Mucosa of descending colon (tissue), 3 donors: ENCODE data around the gene SOD3. TPM values are rescaled to one million over a fixed set of nuclear protein-coding genes. Genes with fewer than 3 reads are reported as not detected.

Experiments used
- ATAC-seq: fragments of 200-7000 bp; cut with Tn5 transposase; one replicate; pipeline ENCODE4 v1.9.1; 2020; ENCODE audit warnings: mild to moderate bottlenecking, moderate library complexity
- DNase-seq, 3 donors: peaks; one replicate each; pipeline ENCODE4 v3.0.0-alpha.2; 2020
- H3K36me3 ChIP-seq: fragments of 200-600 bp; one replicate; pipeline ENCODE4 v1.8.0; 2021; ENCODE audit warnings: low read depth, mild to moderate bottlenecking
- H3K4me1 ChIP-seq: fragments of 200-600 bp; one replicate; pipeline ENCODE4 v1.8.0; 2021; ENCODE audit warnings: low read depth, mild to moderate bottlenecking
- H3K4me3 ChIP-seq: fragments of 200-600 bp; one replicate; pipeline ENCODE4 v1.8.0; 2021; ENCODE audit warnings: mild to moderate bottlenecking
- H3K9me3 ChIP-seq: fragments of 200-600 bp; one replicate; pipeline ENCODE4 v1.8.0; 2021; ENCODE audit warnings: mild to moderate bottlenecking
- CTCF ChIP-seq: fragments of 200-600 bp; IDR thresholded peaks from one replicate; pipeline ENCODE4 v1.8.0; 2022; ENCODE audit warnings: antibody characterized with exemption, mild to moderate bottlenecking
- intact Hi-C, 2 donors: fragments of 100-400 bp; cut with DNase I in 1 of 2; cut with micrococcal nuclease in 1 of 2; formaldehyde crosslinking; loops; one replicate each; pipeline versions ENCODE4 v1.11.0 to v1.11.1; 2022; cut with DNase I, micrococcal nuclease
- total RNA-seq, 3 donors: library from RNA; stranded (reverse); fragmentation: NEBNext Ultra II Directional in 2 of 3; extraction: Animal tissue kit (Norgen Biotek cat#: 25700) in 2 of 3; gene quantifications; one replicate each; pipeline versions ENCODE4 v1.2.1 to v1.2.4, GENCODE V29; 2021 to 2023
- donor health status: DM: no; HTN: no; CAD: no; lungs with moderate emphysema.
- donor health status: DM: no; HTN: no; CAD: no.
- donor health status: DM: no; HTN: yes; CAD: no.

SOD3 gene
- total RNA-seq, 3 donors from 2014 or later, result 18.0 to 33.0 (median 25.6) TPM

DNA sequence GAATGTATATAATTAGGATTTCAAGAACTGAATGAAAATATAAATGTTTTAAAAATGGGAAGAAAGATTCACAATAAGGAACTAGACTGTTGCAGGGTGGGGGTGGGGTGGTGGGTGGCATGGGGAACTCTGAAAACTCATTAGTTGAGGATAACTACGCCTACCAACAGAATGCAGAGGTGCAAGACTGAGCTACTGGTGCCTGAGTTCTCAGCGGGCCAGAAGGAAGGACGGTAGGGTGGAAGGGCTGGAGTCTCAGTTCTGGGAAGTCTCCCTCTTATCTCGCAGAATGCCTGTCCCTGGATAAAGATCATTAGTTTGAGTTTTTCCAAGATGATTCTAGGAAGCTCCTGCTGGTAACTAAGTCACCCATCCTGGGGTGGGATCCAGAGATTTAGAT is 1.3 kb upstream of the SOD3 start:
- intact Hi-C loops, result no loop called here
- TF ChIP-seq CTCF, result no peak
- peaks cover 3% of the 10 kb centered on the region for H3K4me1 ChIP-seq
- ATAC-seq (no peak), DNase-seq (no peak)
- no peaks in the 10 kb centered on the region for H3K36me3 ChIP-seq
- H3K9me3 ChIP-seq, result no peaks in the 10 kb centered on the region
- H3K4me3 ChIP-seq, result no peak overlapping the region

DNA sequence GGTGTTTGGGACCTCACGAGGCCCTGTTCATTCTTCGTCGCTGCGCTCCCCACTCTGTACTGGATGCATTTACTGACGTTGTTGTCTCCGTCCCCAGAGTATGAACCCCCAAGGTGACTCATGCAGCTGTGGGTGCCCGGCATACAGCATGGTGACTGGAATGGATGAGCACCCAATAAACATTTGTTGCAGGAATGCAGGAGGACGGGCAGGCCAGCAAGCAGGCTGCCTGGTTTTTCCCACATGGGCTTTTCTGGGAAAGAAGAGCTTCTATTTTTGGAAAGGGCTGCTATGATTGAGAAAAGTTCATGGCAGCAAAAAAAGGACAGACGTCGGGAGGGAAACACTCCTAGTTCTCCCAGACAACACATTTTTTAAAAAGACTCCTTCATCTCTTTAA is 893 bp upstream of the SOD3 start:
- intact Hi-C loops, result no loop called here
- no peak for TF ChIP-seq CTCF
- H3K36me3 ChIP-seq, result no peaks in the 10 kb centered on the region
- H3K4me1 ChIP-seq, result peaks cover 3% of the 10 kb centered on the region
- H3K4me3 ChIP-seq, result no peak overlapping the region
- DNase-seq (peak in 2 of 3 donors; percentile 33 to 53), ATAC-seq (no peak)
- no peaks in the 10 kb centered on the region for H3K9me3 ChIP-seq

DNA sequence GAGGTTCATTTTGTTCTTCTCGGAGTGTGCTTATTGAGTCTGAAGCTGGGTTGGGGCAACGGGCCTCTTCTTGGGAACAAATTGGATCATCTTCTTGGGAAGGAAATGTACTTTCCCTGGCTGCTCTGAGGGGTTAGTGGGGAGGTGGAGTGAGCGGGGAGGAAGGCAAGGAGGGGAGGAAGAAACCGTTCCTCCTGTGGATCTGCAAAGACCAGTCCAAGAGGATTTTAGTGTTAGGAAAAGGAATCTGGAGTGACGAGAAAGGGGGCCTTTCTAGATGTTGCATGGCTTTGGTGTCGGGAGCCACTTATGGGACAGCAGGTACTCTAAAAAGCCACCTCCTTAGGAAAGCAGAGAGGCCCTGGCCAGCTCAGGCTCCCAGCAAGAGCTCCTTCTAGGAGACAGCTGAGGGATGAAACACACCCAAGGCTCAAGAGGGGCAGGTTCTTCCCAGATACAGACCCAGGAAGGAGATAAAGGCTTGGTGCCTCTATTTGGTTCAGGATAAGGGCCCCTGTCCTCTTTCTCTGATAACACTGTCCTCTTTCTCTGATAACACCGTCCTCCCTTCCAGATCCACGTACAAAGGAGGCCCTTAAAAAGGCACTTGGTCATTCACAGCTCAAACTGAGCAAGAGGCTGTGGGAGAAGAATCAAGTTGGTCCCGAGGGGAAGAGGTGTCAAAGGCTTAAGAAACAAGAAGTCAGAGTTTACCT is 451 bp downstream of the SOD3 start:
- H3K4me3 ChIP-seq, result no peak overlapping the region
- ATAC-seq (peak; percentile 34), DNase-seq (no peak)
- H3K4me1 ChIP-seq, result peaks cover 3% of the 10 kb centered on the region
- no peaks in the 10 kb centered on the region for H3K9me3 ChIP-seq
- intact Hi-C loops, result no loop called here
- no peak for TF ChIP-seq CTCF
- H3K36me3 ChIP-seq, result no peaks in the 10 kb centered on the region

DNA sequence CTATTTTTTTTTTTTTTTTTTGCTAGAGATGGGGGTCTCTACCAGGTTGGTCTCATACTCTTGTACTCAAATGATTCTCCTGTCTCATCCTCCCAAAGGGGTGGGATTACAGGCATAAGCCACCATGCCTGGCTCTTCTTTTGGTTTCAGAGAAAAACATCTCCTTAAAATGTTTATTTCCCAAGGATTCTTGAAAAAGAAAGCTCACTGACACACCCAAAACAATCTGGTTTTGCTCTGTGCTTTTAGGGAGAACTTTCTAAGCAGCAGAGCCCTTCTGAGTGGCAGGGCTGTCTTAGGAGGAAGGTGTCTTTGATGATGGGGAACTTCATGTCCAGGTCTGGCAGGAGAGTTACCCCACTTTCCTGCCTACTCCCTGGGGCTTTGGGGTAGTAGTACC is 1.2 kb downstream of the SOD3 start:
- intact Hi-C loops, result no loop called here
- Histone ChIP-seq H3K9me3 (no peaks in the 10 kb centered on the region), H3K36me3 (no peaks in the 10 kb centered on the region), H3K4me3 (no peak overlapping the region), H3K4me1 (peaks cover 3% of the 10 kb centered on the region)
- ATAC-seq, result no peak
- no peak for TF ChIP-seq CTCF
- no peak for DNase-seq

- Histone ChIP-seq H3K9me3 (no peaks in the 10 kb centered on the region), H3K4me3 (no peak overlapping the region), H3K4me1 (peaks cover 3% of the 10 kb centered on the region), H3K36me3 (no peaks in the 10 kb centered on the region)
- ATAC-seq (no peak), DNase-seq (no peak)
- intact Hi-C loops, result no loop called here
- TF ChIP-seq CTCF, result no peak
Measured at GRCh38 chr4:24798036-24798610, 2.8 kb downstream of the SOD3 start.
